Endothelial cell (in vitro differentiated cells): Measurements from ENCODE around the gene APCDD1L. TPM values are rescaled to one million over a fixed set of nuclear protein-coding genes. Genes with fewer than 3 reads are reported as not detected.

Source experiments
- DNase-seq: peaks from one replicate; pipeline ENCODE4 v3.0.0; 2021; ENCODE audit warnings: low spot score
- H3K27ac Mint-ChIP-seq: one replicate; pipeline ENCODE4 v1.8.0; 2021; ENCODE audit warnings: mixed read lengths, inconsistent platforms; ENCODE audit not compliant: unreplicated experiment
- H3K27me3 Mint-ChIP-seq: one replicate; pipeline ENCODE4 v1.8.0; 2021; ENCODE audit warnings: mild to moderate bottlenecking, moderate library complexity, mixed read lengths, inconsistent platforms; ENCODE audit not compliant: unreplicated experiment
- H3K36me3 Mint-ChIP-seq: one replicate; pipeline ENCODE4 v1.8.0; 2021; ENCODE audit warnings: mild to moderate bottlenecking, low read depth, mixed read lengths, inconsistent platforms; ENCODE audit not compliant: unreplicated experiment
- H3K4me1 Mint-ChIP-seq: one replicate; pipeline ENCODE4 v1.8.0; 2021; ENCODE audit warnings: mild to moderate bottlenecking, mixed read lengths, inconsistent platforms; ENCODE audit not compliant: unreplicated experiment
- H3K4me3 Mint-ChIP-seq: one replicate; pipeline ENCODE4 v1.8.0; 2021; ENCODE audit warnings: mild to moderate bottlenecking, mixed read lengths, inconsistent platforms; ENCODE audit not compliant: unreplicated experiment
- H3K9me3 Mint-ChIP-seq: one replicate; pipeline ENCODE4 v1.8.0; 2021; ENCODE audit warnings: mixed read lengths, inconsistent platforms; ENCODE audit not compliant: unreplicated experiment
- CTCF ChIP-seq: fragments of 200-600 bp; sonication (generic); IDR thresholded peaks from one replicate; pipeline ENCODE4 v1.5.0; 2021; ENCODE audit warnings: antibody characterized with exemption; ENCODE audit not compliant: unreplicated experiment
- total RNA-seq: library from RNA; stranded (reverse); fragmentation: NEBNext Ultra II Directional; extraction: Animal tissue kit (Norgen Biotek cat#: 25700); gene quantifications from one replicate; pipeline ENCODE4 v1.2.1, GENCODE V29; 2021; ENCODE audit not compliant: unreplicated experiment

Gene APCDD1L
- total RNA-seq, 1 donor from 2014 or later = not detected

GRCh38 chr20:58453391-58453790 lies 61.8 kb downstream of the APCDD1L start:
- DNase-seq = no peak
- no peak overlapping the region for H3K4me3 Mint-ChIP-seq
- no peak overlapping the region for H3K27ac Mint-ChIP-seq
- peaks cover 11% of the 10 kb centered on the region for H3K36me3 Mint-ChIP-seq
- no peaks in the 10 kb centered on the region for H3K9me3 Mint-ChIP-seq
- peaks cover 2% of the 10 kb centered on the region for H3K4me1 Mint-ChIP-seq
- H3K27me3 Mint-ChIP-seq = no peaks in the 10 kb centered on the region
- TF ChIP-seq CTCF = no peak

- no peak overlapping the region for H3K4me3 Mint-ChIP-seq
- H3K27ac Mint-ChIP-seq = no peak overlapping the region
- DNase-seq = no peak
- H3K9me3 Mint-ChIP-seq = no peaks in the 10 kb centered on the region
- no peak for TF ChIP-seq CTCF
- no peaks in the 10 kb centered on the region for H3K27me3 Mint-ChIP-seq
- peaks cover 11% of the 10 kb centered on the region for H3K36me3 Mint-ChIP-seq
- H3K4me1 Mint-ChIP-seq = peaks cover 2% of the 10 kb centered on the region
These were observed 62.4 kb downstream of the APCDD1L start for GRCh38 chr20:58452667-58453255.

DNA sequence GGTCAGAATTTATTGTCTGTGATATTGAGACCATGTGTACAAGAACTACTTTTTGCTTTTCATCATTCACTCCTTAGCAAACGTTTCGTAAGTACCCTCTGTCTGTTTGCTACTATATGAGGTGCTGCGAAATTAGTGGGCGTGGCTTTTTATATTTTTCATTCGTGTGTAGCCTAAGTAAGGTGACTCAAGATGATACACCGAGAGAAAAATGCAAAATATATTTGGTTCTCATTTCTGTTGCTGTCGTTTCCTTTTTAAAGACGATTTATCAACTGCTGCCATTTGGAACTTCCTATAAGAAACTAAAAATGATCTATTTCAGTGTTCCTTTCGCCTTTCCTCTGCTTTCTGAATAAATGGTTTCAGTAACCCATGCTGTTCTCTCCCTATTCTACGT lies 64.9 kb downstream of the APCDD1L start:
- Mint-ChIP-seq H3K4me1 (peaks cover 14% of the 10 kb centered on the region), H3K27ac (no peak overlapping the region), H3K27me3 (no peaks in the 10 kb centered on the region), H3K9me3 (no peaks in the 10 kb centered on the region), H3K36me3 (peaks cover 7% of the 10 kb centered on the region), H3K4me3 (no peak overlapping the region)
- no peak for TF ChIP-seq CTCF
- DNase-seq = no peak

DNA sequence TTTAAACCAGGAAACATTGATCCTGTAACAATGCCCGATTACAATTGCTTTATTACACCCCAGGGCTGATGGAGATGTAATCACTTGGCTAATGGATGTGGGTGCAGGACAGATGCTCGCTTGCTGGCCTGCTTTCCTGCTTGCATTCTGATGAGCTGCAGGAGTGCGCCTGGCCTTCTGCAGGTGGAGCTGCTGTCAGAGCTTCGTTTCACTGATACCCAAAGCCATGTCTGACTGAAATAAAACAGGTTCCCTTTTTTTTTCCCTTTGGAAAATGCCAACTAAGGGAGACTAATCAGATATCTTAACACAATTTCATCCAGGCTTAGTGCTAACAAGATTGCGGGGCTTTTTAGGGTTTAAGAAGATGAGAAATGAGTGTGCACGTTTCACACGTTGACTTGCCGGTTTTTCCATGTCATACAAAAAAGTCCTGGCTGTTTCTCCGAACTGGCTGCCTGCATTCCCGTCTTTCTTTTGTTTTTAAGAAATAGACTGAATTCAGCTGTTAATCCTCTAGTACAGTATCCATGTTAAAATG lies 65.4 kb downstream of the APCDD1L start:
- Mint-ChIP-seq H3K36me3 (peaks cover 7% of the 10 kb centered on the region), H3K4me1 (peaks cover 17% of the 10 kb centered on the region), H3K27me3 (peaks cover 2% of the 10 kb centered on the region), H3K4me3 (no peak overlapping the region), H3K9me3 (no peaks in the 10 kb centered on the region), H3K27ac (no peak overlapping the region)
- no peak for DNase-seq
- TF ChIP-seq CTCF = no peak

DNA sequence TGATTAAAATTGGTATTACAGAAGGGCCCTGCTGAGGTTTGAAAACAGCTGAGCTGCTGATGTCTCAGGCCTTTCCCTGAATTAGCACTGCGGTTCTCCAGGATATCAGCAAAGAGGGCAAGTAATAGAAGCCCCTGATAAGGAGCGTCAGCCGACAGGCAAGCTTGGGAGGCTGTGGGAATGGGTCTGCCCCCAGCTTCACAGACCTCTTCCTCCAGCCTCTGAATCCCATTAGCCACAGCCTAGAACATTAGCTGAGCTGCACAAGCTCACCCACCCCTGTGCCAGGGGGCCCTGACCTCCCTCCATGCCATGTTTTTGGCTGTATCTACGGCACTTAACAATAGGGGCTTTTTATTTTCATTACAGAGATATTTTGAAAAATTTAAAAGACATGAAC lies 66.2 kb downstream of the APCDD1L start:
- no peak for DNase-seq
- no peak for TF ChIP-seq CTCF
- Mint-ChIP-seq H3K4me3 (peak overlapping the region; percentile 6), H3K27ac (no peak overlapping the region), H3K4me1 (peaks cover 17% of the 10 kb centered on the region), H3K9me3 (no peaks in the 10 kb centered on the region), H3K27me3 (peaks cover 2% of the 10 kb centered on the region), H3K36me3 (peaks cover 8% of the 10 kb centered on the region)
